SK-N-SH (cell line): ENCODE results near the gene MYH6. TPM values are rescaled to one million over a fixed set of nuclear protein-coding genes. Genes with fewer than 3 reads are reported as not detected.

Source experiments
- CTCF ChIA-PET: fragments of 300-600, 350-600 bp; formaldehyde crosslinking; extraction: SDS; loops from one replicate; lab custom pipeline; 2021; lab: Yijun Ruan, JAX
- POLR2A ChIA-PET: fragments of 350-600 bp; sonication (Branson Sonifier 250); formaldehyde crosslinking; extraction: SDS; loops from one replicate; lab custom pipeline; 2020; ENCODE audit warnings: antibody characterized with exemption, inconsistent platforms; lab: Yijun Ruan, JAX
- DNase-seq: peaks from one replicate; pipeline ENCODE4 v3.0.0; 2012
- H2AFZ ChIP-seq: fragments of 200-600 bp; sonication (generic); 2 replicates; pipeline ENCODE4 v1.8.1; 2016; ENCODE audit warnings: antibody characterized with exemption, mild to moderate bottlenecking, low read depth
- H3F3A ChIP-seq: fragments of 200-600 bp; sonication (generic); replicated peaks from 2 replicates; pipeline ENCODE3; 2016; ENCODE audit warnings: antibody characterized with exemption, mild to moderate bottlenecking; ENCODE audit not compliant: insufficient read depth
- H3K27ac ChIP-seq, 2 experiments: fragments of 200-500 bp in 1 of 2; fragments of 200-600 bp in 1 of 2; sonication (Bioruptor generic) in 1 of 2; sonication (generic), shearing (Covaris generic) in 1 of 2; 2 replicates each; pipeline versions ENCODE4 v1.5.1 to v1.6.1; 2014 to 2016; ENCODE audit warnings: low read depth in 2 of 2, inconsistent platforms in 1 of 2, low read length in 1 of 2, mild to moderate bottlenecking in 1 of 2, mixed read lengths in 1 of 2
- H3K27me3 ChIP-seq: fragments of 200-600 bp; sonication (generic), shearing (Covaris generic); 2 replicates; pipeline ENCODE4 v1.6.1; 2016; ENCODE audit warnings: mixed run types; ENCODE audit not compliant: insufficient read depth
- H3K36me3 ChIP-seq, 2 experiments: fragments of 200-500 bp in 1 of 2; fragments of 200-600 bp in 1 of 2; sonication (Bioruptor generic) in 1 of 2; sonication (generic) in 1 of 2; replicated peaks in 1 of 2; 2 replicates each; pipeline versions ENCODE3 to v1.5.1; 2014 to 2016; ENCODE audit warnings: low read length in 1 of 2, mild to moderate bottlenecking in 1 of 2; ENCODE audit not compliant: insufficient read depth in 2 of 2, control insufficient read depth in 1 of 2
- H3K4me1 ChIP-seq, 2 experiments: fragments of 200-500 bp in 1 of 2; fragments of 200-600 bp in 1 of 2; sonication (Bioruptor generic) in 1 of 2; sonication (generic), shearing (Covaris generic) in 1 of 2; 2 replicates each; pipeline versions ENCODE4 v1.5.1 to v1.6.1; 2014 to 2016; ENCODE audit warnings: low read depth in 1 of 2, low read length in 1 of 2, mixed run types in 1 of 2; ENCODE audit not compliant: insufficient read depth in 2 of 2, control insufficient read depth in 1 of 2
- H3K4me2 ChIP-seq: fragments of 200-600 bp; sonication (generic), shearing (Covaris generic); 2 replicates; pipeline ENCODE4 v1.6.1; 2017; ENCODE audit warnings: mixed run types
- H3K4me3 ChIP-seq, 2 experiments: fragments of 200-500 bp in 1 of 2; fragments of 200-600 bp in 1 of 2; sonication (Bioruptor generic) in 1 of 2; sonication (generic), shearing (Covaris generic) in 1 of 2; 2 replicates each; pipeline versions ENCODE4 v1.5.1 to v1.8.1; 2014 to 2016; ENCODE audit warnings: low read depth in 2 of 2, inconsistent platforms in 1 of 2, low read length in 1 of 2, mild to moderate bottlenecking in 1 of 2, mixed read lengths in 1 of 2, moderate library complexity in 1 of 2
- H3K79me2 ChIP-seq: fragments of 200-600 bp; sonication (generic); 2 replicates; pipeline ENCODE4 v1.8.1; 2017; ENCODE audit warnings: mild to moderate bottlenecking; ENCODE audit not compliant: insufficient read depth
- H3K9ac ChIP-seq: fragments of 200-600 bp; sonication (generic); 2 replicates; pipeline ENCODE4 v1.6.1; 2017; ENCODE audit warnings: mixed run types
- H3K9me2 ChIP-seq: fragments of 200-600 bp; sonication (generic); 2 replicates; pipeline ENCODE4 v1.6.1; 2017; ENCODE audit warnings: mixed run types
- H3K9me3 ChIP-seq: fragments of 200-600 bp; sonication (generic); 2 replicates; pipeline ENCODE4 v1.6.1; 2017; ENCODE audit warnings: mixed run types, mild to moderate bottlenecking, moderate library complexity
- H4K20me1 ChIP-seq: fragments of 200-600 bp; sonication (generic); 2 replicates; pipeline ENCODE4 v1.6.1; 2017; ENCODE audit warnings: mild to moderate bottlenecking, mixed run types; ENCODE audit not compliant: insufficient read depth
- CHD2 ChIP-seq: fragments of 150-350 bp; IDR thresholded peaks from 2 replicates; pipeline ENCODE4 v1.6.1; 2018; ENCODE audit warnings: low read length; ENCODE audit not compliant: partially characterized antibody
- EP300 ChIP-seq, 2 experiments: IDR thresholded peaks; 2 replicates each; pipeline versions ENCODE4 v1.4.0 to v1.6.1; 2012; ENCODE audit warnings: borderline replicate concordance in 1 of 2, low read depth in 1 of 2, low read length in 1 of 2
- FOXM1 ChIP-seq: IDR thresholded peaks from 2 replicates; pipeline ENCODE4 v1.4.0; 2012; ENCODE audit warnings: low read depth, mild to moderate bottlenecking
- GATA2 ChIP-seq: sonication (generic); formaldehyde crosslinking; IDR thresholded peaks from 2 replicates; pipeline ENCODE4 v1.5.0; 2020; ENCODE audit warnings: mild to moderate bottlenecking, missing genetic modification reagents
- JUND ChIP-seq: IDR thresholded peaks from 2 replicates; pipeline ENCODE4 v1.4.0; 2012
- MXI1 ChIP-seq: IDR thresholded peaks from 2 replicates; pipeline ENCODE4 v1.6.1; 2012; ENCODE audit warnings: mild to moderate bottlenecking, low read depth, low read length, improper control_type of control experiment
- RCOR1 ChIP-seq: fragments of 150-350 bp; IDR thresholded peaks from 2 replicates; pipeline ENCODE4 v1.6.1; 2017; ENCODE audit warnings: antibody characterized with exemption, low read length
- RXRA ChIP-seq: IDR thresholded peaks from 2 replicates; pipeline ENCODE4 v1.4.0; 2012; ENCODE audit warnings: low read depth, mild to moderate bottlenecking, borderline replicate concordance
- TAF1 ChIP-seq: IDR thresholded peaks from 2 replicates; pipeline ENCODE4 v1.6.1; 2012; ENCODE audit warnings: low read depth, mild to moderate bottlenecking, low read length, moderate library complexity, borderline replicate concordance
- YY1 ChIP-seq: IDR thresholded peaks from 2 replicates; pipeline ENCODE4 v1.4.0; 2012; ENCODE audit warnings: low read depth, mild to moderate bottlenecking
- WGBS: methylation state at CpG from one replicate; pipeline ENCODE4 v1.1.6; 2017; ENCODE audit warnings: low lambda C conversion rate; 5-methylcytosine and 5-hydroxymethylcytosine counted together
- polyA plus RNA-seq, 3 experiments: library from polyadenylated mRNA; depleted of rRNA; stranded (reverse); fragments of >200 nt; gene quantifications; 2 replicates each; pipeline ENCODE4 v1.2.3, GENCODE V29; 2012
- TF ChIP-seq, protein P1 (sequence below): IDR thresholded peaks from 2 replicates; pipeline ENCODE4 v1.4.0; 2012; ENCODE audit warnings: low read depth, borderline replicate concordance
- TF ChIP-seq, protein P2 (sequence below): IDR thresholded peaks from 2 replicates; pipeline ENCODE4 v1.6.1; 2012; ENCODE audit warnings: mild to moderate bottlenecking, low read depth, low read length, moderate library complexity
- TF ChIP-seq, protein P3 (sequence below): fragments of 150-350 bp; IDR thresholded peaks from 2 replicates; pipeline ENCODE4 v1.6.1; 2017; ENCODE audit warnings: antibody characterized with exemption, low read length, low read depth, borderline replicate concordance
- TF ChIP-seq, protein P4 (sequence below): IDR thresholded peaks from 2 replicates; pipeline ENCODE4 v1.4.0; 2012; ENCODE audit warnings: low read depth

Gene MYH6
- polyA plus RNA-seq, 1 of the 3 experiments (the other 2 are of a cell fraction): not detected

DNA sequence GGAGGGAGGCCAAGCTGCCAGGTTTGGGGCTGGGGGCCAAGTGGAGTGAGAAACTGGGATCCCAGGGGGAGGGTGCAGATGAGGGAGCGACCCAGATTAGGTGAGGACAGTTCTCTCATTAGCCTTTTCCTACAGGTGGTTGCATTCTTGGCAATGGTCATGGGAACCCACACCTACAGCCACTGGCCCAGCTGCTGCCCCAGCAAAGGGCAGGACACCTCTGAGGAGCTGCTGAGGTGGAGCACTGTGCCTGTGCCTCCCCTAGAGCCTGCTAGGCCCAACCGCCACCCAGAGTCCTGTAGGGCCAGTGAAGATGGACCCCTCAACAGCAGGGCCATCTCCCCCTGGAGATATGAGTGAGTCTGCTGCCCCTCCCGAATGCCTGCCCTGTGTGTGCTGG lies 35.0 kb downstream of the MYH6 start (continued):
- TF ChIP-seq YY1 (no peak), FOXM1 (no peak)
- TF ChIP-seq, protein P1, sequence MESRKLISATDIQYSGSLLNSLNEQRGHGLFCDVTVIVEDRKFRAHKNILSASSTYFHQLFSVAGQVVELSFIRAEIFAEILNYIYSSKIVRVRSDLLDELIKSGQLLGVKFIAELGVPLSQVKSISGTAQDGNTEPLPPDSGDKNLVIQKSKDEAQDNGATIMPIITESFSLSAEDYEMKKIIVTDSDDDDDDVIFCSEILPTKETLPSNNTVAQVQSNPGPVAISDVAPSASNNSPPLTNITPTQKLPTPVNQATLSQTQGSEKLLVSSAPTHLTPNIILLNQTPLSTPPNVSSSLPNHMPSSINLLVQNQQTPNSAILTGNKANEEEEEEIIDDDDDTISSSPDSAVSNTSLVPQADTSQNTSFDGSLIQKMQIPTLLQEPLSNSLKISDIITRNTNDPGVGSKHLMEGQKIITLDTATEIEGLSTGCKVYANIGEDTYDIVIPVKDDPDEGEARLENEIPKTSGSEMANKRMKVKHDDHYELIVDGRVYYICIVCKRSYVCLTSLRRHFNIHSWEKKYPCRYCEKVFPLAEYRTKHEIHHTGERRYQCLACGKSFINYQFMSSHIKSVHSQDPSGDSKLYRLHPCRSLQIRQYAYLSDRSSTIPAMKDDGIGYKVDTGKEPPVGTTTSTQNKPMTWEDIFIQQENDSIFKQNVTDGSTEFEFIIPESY: no peak

DNA sequence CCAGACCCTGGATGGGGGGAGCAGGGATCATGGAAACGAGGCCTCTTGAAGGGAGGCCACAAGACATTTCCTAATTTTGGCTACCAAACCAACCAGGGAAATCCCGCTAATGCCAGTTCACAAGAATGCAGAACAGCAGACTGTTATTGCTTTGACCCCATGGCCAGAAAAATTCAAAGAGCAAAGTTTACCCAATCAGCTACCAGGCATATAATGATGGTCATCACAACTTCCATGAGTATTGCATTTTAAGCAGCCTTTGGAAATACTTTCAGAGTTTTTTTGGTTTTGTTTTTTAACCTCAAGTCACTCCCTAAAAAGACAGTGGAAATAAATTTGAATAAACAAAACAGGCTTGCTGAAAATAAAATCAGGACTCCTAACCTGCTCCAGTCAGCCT lies 35.6 kb downstream of the MYH6 start, which contains the start of gene IL25:
TSS of gene IL25 (plus strand) at position 301 of the 400 bp plus-strand sequence.
- H3K4me3 ChIP-seq: no peak within 1 kb of the TSS
- no peaks in the 10 kb centered on the region for H3K79me2 ChIP-seq
- H3K9ac ChIP-seq: no peak within 1 kb of the TSS
- H3K4me1 ChIP-seq: no peaks in the 10 kb centered on the region; a peak in 1 of 4 replicates
- DNase-seq: no peak
- TF ChIP-seq RCOR1: no peak
- TF ChIP-seq EP300 (IDR thresholded peaks at IDR 0.05; ENCODE audit: borderline replicate concordance in 1 of 2, low read depth in 1 of 2, low read length in 1 of 2): no peak
- no peak for TF ChIP-seq TAF1
- TF ChIP-seq YY1: no peak
- TF ChIP-seq, protein P2, sequence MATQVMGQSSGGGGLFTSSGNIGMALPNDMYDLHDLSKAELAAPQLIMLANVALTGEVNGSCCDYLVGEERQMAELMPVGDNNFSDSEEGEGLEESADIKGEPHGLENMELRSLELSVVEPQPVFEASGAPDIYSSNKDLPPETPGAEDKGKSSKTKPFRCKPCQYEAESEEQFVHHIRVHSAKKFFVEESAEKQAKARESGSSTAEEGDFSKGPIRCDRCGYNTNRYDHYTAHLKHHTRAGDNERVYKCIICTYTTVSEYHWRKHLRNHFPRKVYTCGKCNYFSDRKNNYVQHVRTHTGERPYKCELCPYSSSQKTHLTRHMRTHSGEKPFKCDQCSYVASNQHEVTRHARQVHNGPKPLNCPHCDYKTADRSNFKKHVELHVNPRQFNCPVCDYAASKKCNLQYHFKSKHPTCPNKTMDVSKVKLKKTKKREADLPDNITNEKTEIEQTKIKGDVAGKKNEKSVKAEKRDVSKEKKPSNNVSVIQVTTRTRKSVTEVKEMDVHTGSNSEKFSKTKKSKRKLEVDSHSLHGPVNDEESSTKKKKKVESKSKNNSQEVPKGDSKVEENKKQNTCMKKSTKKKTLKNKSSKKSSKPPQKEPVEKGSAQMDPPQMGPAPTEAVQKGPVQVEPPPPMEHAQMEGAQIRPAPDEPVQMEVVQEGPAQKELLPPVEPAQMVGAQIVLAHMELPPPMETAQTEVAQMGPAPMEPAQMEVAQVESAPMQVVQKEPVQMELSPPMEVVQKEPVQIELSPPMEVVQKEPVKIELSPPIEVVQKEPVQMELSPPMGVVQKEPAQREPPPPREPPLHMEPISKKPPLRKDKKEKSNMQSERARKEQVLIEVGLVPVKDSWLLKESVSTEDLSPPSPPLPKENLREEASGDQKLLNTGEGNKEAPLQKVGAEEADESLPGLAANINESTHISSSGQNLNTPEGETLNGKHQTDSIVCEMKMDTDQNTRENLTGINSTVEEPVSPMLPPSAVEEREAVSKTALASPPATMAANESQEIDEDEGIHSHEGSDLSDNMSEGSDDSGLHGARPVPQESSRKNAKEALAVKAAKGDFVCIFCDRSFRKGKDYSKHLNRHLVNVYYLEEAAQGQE: no peak
- no peak for TF ChIP-seq MXI1
- TF ChIP-seq, protein P3, sequence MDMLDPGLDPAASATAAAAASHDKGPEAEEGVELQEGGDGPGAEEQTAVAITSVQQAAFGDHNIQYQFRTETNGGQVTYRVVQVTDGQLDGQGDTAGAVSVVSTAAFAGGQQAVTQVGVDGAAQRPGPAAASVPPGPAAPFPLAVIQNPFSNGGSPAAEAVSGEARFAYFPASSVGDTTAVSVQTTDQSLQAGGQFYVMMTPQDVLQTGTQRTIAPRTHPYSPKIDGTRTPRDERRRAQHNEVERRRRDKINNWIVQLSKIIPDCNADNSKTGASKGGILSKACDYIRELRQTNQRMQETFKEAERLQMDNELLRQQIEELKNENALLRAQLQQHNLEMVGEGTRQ: no peak
- TF ChIP-seq RXRA: no peak
- no peak for TF ChIP-seq CHD2
- TF ChIP-seq JUND: no peak
- TF ChIP-seq, protein P4, sequence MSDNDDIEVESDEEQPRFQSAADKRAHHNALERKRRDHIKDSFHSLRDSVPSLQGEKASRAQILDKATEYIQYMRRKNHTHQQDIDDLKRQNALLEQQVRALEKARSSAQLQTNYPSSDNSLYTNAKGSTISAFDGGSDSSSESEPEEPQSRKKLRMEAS: no peak
- TF ChIP-seq GATA2: no peak
- no peaks in the 10 kb centered on the region for H3F3A ChIP-seq
- 48% methylated on average over 2 of the region's 2 CpGs for WGBS
- no peak within 1 kb of the TSS for H2AFZ ChIP-seq
- no peaks in the 10 kb centered on the region for H3K9me3 ChIP-seq
- no peaks in the 10 kb centered on the region for H3K36me3 ChIP-seq
- CTCF ChIA-PET: no interaction called here
- no peak within 1 kb of the TSS for H3K27ac ChIP-seq
- peaks cover 10% of the 10 kb centered on the region; the same call in 1 of the 2 replicates for H3K27me3 ChIP-seq
- H4K20me1 ChIP-seq: no peaks in the 10 kb centered on the region
- H3K9me2 ChIP-seq: no peaks in the 10 kb centered on the region
- H3K4me2 ChIP-seq: no peak within 1 kb of the TSS
- POLR2A ChIA-PET: no interaction called here
